GM21737 (cell line): Measurements from ENCODE around the gene NPW.
"Not testable (repeated sequence)": the region's sequence is repeated elsewhere in the genome, so short reads cannot be mapped to it uniquely, and the experiment has no call there.

Source experiments
- ATAC-seq: cut with Tn5 transposase; IDR thresholded peaks from one replicate; pipeline ENCODE4 v1.9.1; 2021; ENCODE audit warnings: mild to moderate bottlenecking, moderate library complexity; ENCODE audit not compliant: unreplicated experiment

NPW gene

DNA sequence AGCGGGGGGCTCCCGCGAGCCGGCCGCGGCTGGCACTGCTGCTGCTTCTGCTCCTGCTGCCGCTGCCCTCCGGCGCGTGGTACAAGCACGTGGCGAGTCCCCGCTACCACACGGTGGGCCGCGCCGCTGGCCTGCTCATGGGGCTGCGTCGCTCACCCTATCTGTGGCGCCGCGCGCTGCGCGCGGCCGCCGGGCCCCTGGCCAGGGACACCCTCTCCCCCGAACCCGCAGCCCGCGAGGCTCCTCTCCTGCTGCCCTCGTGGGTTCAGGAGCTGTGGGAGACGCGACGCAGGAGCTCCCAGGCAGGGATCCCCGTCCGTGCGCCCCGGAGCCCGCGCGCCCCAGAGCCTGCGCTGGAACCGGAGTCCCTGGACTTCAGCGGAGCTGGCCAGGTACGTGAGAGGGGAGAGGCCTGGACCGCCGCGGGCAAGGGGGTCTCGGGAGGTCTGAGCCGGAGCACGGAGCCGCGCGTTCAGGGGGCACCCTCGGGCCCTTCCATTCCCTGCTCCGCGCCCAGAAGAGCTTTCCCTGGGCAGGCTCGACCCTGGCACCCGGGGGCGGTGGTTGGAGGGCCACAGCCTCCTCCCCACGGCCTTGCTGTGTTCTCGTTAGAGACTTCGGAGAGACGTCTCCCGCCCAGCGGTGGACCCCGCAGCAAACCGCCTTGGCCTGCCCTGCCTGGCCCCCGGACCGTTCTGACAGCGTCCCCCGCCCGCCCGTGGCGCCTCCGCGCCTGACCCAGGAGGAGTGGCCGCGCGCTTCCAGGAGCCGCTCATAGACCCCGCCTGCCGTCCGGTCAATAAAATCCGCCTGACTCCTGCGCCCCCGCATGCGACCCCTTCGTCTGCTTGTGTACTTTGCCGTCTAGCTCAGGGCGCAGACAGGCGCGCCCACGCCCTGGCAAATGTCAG, 591 bp downstream of the NPW start:
- ATAC-seq, result no peak

DNA sequence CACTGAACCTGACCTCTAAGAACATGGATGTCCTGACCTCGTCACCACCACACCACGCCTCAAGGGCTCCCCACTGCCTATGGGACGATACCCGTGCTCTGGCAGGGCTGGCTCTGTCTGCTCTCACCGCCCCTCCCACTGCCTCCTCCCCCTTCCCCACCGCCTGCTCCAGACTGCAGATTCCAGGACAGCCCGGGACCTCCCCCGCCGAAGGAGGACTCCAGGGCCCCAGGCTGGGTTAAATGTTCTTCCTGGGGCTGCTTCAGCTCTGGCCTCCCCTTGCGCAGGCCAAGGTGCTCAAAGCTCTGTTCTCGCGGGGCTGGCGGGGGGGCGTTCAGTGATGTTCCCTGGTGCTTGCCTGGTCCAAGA, 3.1 kb downstream of the NPW start:
- no peak for ATAC-seq

DNA sequence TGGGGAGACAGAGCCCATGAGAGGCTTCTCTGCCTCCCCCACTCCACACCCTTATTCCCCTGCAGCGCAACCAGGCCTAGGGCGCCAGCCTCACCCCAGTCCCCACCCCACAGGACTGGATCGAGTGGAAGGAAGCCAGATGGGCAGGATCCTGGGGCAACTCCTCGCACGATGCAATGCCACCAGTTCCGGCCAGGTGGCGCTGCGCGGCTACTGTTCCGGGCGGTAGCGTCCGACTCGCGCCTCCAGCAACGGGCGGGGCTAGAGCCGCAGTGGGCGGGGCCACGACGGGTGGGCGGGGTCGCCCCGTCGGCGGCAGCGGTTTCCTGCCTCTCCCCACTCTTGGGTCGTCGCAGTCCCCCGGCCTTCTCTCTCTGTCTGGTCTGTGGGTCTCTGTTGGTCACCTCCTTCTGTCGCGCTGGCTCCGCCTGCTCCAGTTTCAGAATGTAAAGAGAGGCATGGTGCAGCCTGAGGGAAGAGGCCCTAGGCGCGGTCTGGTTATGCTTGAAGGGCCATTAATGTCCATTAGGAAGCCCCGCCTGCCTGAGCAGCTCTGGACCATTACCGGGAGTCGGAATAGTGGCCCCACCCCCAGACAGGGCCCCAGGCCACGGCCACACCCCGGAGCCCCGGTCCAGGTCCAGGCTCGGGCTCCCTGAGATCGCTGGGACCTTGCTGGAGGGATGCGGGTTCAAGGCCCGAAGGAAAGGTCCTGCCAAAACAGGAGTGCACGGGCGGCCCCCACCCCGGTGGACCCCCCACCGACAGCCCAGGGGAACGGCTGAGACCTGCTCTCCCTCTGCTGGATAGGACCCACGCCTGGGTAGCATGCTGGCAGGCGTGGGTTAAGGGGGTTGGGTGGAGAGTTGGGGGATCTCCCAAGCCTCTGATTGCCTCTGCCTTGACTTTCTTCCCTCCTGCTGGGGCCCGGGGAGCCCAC, 3.8 kb downstream of the NPW start:
- peak; percentile 64 for ATAC-seq

DNA sequence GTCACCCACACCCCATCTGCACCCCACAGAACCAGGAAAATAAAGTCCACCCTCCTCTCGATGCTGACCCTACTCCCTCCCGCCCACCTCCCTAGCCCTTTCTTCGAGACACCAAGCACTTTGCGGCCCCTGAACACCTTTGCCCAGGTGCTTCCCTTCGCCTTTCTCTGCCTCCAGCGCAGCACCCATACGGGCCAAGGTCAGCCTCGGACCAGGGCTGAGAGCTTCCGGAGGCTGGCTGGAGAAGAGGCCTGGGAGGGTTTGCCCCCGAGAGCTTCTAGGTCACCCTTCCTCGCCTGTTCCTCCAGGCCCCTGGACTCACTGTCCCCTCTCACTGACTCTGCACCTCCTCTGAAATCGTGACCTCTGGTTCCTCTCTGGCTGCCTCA, 4.4 kb downstream of the NPW start:
- ATAC-seq, result no peak

DNA sequence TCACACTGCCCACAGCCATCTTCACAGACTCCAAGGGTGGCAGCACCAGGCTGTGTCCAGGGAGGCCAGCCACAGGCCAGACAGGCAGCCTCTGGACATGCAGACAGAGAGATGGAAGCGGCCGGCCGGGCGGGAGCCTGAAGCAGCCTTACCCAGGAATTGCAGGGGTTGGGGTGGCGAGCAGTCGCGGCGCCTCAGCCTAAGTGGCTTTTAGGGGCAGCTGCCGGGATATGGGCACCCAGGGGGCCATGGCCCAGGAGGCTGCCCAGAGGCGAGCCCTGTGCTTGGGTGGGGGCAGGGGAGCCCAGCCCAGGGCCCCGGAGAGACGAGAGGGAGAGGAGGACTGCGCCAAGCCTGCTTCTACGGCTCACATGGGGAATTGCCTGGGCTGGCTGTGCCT, 5.7 kb downstream of the NPW start:
- ATAC-seq, result no peak

DNA sequence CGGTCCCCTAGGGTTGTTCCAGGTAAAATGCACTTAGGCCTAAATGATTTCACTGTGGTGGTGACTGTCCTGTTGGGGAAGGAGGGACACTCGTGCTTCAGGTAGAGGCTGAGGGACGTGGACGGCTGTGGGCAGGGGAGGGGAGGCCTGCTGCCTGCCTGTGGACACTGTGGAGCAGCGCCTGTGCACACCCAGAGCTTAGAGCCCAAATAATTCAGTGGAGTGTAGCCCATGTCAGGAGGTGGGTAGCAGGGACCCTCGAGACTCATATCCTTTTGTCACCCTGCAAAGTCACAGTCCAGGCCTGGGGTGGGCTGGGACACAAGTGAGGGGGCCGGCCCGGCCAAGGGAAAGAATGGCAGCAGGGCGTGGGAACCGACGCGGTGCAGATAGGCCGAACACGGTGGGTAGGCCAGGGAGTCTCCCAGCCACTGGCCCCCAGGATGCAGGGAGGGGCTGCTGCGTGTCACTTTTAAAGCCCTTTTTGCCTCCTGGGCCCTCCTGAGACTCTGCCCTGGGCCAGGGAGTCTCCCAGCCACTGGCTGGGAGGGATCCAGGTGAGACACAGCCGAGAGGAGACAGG, 6.4 kb downstream of the NPW start:
- ATAC-seq, result no peak

DNA sequence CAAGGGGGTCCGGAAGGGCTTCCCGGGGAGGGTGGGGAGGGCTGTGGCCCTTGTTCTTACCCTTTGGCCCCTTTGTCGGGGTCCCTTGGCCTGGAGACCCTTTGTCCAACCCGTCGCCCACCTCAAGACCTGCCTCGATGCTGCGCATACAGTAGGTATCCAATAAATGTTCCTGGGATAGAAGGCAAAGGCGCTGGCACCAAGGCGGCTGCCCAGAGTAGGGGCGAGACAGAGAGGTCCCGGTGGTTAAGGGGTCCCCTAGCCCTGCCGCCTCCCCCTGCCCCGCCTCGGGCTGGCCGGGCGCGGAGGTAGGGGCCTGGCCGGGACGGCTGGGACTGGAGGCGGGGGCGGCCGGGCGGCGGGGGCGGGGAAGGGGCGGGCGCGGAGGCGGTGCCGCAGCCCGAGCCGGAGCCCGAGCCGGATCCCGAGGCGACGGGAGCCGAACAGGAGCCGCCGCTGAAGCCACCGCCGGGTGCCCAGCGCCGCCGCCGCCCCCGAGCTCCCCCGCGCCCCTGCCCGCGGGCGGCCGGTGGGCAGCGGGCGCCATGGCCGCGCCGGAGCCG, 7.0 kb downstream of the NPW start, which contains the start of gene NHERF2:
Gene NHERF2 (plus strand): TSS at position 442 of the 563 bp plus-strand sequence. CDS start 104 bp downstream, at position 546.
- ATAC-seq, result no peak

DNA sequence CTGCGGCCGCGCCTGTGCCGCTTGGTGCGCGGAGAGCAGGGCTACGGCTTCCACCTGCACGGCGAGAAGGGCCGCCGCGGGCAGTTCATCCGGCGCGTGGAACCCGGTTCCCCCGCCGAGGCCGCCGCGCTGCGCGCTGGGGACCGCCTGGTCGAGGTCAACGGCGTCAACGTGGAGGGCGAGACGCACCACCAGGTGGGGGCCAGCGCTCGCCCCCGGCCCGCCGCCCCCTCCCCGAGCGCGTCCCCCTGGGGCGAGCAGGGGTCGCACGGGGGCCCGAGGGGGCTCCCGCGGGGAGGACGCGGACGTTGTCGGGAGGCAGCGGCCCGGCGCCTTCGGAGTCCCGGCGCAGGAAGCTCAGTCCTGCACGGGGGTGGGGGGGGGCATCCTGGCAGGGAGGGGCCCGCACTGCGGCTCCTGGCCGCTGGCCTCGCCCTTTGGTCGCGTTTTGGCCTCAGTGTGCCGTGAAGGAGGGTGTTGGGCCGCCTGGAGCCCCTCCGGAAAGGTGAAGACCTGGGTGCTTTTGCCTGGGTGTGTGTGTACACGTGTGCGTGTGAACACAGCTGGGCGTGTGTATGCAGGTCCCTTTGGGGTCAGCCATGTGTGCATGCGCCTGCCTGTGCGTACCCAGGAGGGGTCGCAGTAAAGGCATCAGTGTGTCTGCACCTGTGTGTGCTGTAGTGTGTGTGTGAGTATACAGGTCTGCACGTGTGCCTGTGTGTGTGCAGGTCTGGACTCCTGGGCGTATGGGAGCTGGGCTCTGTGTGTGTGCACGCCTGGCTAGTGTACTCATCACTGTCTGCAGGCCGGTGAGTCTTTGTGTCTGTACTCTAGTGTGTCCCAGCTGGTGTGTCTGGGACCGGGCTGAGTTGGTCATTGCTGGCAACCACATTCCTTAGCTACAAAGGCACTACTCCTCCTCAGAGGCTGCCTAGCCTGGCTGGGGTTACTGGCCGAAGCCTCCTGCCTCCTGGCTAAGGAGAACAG, 7.7 kb downstream of the NPW start:
- no peak for ATAC-seq

DNA sequence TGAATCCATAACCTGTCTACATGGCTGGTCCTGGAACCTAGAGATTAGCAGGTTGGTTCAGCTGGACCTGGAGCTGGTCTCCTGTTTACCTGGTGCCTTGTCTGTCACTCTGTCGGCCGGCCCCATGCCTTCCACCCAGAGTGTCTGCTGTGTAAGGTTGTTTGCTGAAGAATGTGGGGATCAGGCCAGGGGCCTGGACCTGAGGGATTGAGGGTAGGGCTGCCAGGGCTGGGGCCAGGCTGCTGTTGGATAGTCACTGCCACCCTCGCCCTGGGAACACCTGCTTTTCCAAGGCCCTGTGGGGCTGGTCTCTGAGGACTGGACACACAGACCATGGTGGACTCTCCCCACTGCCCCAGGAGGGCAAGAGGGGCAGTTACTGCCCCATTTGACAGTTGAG, 8.6 kb downstream of the NPW start:
- ATAC-seq, result no peak

DNA sequence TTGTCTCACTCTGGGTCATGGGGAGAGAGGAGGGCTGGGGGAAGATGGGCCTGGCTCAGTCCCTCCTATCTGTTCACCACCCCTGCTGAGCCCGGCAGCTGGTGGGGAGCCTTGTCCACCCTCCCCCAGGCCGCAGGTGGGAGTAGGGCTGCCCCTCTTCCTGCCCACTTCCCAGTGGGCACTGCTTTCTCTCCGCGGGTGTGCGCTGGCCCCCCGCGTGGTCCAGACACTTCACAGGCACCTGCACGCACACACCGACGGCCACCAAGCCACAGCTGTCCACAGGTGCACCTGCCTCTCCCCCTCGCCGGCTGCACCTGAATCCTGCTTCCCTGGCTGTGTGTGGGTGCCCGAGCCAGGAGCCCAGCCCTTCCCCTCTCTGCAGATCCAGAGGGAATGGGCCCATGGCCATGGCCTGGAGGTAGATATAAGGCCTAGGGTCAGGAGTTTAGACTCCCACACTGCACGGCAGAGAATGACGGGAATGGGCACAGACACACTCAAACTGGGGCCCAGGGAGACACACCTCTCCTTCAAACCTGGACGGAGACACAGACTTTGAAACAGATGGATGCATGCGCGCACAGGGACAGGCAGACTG, 9.1 kb downstream of the NPW start:
- ATAC-seq, result no peak

DNA sequence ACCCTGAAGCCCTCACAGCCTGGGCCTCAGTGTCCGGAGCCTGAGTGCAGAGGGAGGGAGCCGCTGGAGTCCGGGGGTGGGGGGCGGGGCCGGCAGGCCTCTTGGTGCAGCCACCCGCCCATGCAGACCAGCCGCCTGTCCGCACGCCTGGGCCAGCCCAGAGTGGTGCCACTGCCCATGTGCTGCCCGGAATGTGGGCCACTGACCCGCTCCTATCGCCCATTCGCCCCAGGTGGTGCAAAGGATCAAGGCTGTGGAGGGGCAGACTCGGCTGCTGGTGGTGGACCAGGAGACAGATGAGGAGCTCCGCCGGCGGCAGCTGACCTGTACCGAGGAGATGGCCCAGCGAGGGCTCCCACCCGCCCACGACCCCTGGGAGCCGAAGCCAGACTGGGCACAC, 9.8 kb downstream of the NPW start:
- ATAC-seq, result no peak

DNA sequence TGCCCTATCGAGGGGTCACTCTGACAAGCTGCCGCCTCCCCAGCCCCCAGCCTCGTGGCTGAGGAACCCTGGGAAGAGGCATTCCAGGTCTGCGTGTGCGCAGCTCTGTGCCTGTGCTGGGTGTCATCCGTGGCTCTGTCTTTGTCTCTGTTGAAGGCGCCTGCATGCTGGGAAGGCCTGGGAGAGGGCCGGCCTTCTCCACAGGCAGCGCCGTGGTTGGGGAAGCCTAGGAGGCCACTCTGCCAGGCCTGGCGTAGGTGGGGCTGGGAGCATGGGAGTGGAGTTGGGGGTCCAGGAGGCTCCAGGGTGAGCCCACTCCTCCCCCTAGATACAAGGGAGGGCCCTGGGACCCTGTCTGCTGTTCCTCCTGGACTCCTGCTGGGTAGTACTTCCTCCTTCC, 10.5 kb downstream of the NPW start:
- ATAC-seq, result no peak

DNA sequence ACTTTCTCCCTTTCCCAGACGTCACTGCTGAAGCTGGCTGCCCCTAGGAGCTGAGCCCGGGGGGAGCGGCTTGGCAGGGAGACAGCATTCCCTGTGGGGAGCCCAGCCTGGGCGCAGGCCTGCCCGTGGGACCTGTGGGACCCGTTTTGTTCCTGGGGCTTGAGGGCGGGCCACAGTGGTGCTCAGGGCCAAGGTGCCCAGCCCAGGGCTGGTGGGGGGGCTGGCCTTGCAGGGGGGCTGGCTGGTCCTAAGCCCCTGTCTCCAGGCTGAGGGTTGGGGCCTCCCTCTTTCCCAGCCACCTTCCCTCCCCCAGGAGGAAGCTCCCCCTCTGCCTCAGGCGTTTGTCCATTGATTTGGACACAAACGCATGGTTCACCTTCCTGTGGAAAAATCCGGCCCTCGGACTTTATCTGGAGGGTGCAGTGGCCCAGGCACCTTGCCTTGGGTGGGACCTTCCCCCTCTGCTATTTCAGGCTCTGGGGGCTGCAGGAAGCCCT, 11.5 kb downstream of the NPW start:
- no peak for ATAC-seq

DNA sequence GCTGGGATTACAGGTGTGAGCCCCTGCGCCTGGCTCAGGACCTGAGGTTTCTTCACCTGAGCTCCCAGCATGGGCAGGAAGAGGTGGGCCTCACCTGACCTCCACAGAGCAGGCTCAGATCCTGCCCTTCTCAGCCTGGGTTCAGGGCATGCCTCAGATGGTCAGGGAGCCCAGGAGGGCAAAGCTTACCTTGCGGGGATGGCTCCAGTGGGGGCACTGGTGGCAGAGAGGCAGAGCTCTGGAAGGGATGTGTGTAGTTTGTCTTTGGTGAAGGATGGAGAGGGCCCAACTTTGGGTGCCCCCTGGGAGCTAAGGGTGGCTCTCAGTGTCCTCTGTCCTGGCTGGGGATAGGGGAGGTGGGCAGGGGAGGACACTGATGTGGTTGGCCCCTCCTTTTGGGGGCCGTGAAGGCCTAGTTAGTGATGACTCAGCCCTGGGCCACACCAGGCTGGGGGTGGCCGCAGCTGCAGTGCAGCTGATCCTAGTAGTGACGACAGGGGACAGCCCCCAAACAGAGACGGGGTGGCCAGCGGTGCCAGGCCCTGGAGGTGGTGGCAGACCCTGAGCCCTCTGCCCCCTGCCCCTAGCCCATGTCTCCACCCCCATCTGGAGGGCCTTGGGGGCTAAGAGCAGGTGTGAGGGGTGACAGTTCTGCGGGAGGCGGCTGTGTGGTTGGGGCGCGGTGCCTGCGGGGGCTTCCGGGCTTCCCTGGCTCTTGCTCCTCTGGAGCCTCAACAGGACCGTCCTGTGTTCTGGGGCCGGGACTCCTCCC, 12.9 kb downstream of the NPW start:
- ATAC-seq, result no peak

DNA sequence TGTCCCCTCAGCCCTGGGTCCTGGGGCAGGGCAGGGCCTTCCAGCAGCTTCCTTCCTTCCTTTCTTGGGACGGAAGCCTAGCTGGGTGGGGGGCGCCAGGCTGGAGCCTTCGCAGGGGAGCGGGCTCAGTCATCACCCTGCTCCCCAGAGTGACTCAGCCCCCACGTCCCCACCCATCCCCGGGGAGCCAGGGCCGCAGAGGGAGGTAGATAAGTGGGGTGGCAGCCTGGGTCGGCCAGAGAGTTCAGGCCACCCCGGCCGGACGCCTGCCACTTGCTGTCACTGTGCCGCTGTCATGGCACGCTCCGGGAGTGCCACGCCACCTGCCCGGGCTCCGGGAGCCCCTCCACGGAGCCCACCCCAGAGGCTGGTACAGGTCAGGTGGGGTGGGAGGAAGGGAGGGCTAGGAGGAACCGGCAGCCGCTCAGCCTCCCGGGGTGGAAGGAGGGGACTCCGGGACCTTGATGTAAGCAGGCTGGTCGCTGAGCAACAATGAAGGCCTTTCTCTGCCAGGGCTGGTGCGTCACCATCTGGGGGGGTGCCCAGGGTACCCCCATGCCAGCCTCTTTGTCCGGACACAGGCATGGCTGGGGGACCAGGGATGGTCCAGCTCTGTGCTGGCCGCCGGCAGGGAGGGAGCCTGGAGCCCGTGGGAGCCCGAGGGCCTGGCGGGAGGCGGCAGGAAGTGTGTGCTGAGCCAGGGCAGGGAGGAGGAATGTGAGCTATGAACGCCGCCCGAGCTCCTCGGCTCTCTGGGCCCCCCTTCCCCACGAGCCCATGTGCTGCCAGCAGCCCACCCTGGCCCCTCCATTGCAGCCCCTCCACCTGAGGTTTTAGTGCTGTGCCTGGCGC, 13.7 kb downstream of the NPW start:
- no peak for ATAC-seq

DNA sequence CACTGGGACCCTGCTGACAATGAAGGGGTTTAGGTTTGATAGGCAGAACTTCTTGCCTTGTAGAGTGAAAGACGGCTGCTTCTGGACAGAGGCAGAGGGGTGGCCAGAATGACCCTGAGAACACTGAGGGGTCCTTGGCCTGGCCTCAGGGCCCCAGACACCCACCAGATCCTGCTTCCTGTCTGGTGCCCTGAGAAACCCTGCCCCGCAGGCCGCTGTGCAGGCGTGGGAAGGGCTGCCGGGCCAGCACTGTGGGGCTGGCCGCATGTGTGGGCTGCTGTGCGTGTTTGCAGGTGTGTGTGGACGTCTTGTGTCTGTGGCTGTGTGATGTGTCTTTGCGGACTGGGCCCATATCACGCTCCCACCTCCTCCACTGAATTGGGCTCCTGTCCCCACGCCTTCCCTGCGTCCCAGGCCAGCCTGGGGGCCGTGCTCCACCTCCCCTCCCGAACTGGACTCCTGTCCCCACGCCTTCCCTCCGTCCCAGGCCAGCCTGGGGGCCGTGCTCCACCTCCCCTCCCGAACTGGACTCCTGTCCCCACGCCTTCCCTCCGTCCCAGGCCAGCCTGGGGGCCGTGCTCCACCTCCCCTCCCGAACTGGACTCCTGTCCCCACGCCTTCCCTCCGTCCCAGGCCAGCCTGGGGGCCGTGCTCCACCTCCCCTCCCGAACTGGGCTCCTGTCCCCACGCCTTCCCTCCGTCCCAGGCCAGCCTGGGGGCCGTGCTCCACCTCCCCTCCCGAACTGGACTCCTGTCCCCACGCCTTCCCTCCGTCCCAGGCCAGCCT, 14.5 kb downstream of the NPW start:
- ATAC-seq, result not testable (repeated sequence)
